Subcutaneous abdominal adipose tissue (tissue), 5 donors: Measurements from ENCODE around the gene CYP2U1.

Source experiments
- H3K27ac ChIP-seq: one replicate; pipeline ENCODE4 v1.7.0; 2013; ENCODE audit warnings: low read depth, mild to moderate bottlenecking, inconsistent platforms, low read length, moderate library complexity
- H3K27me3 ChIP-seq, 5 donors: one replicate each; pipeline ENCODE4 v1.7.0; 2013; ENCODE audit warnings: low read length in 5 of 5, inconsistent platforms in 1 of 5; ENCODE audit not compliant: control insufficient read depth in 5 of 5, insufficient read depth in 4 of 5
- H3K36me3 ChIP-seq, 5 donors: one replicate each; pipeline ENCODE4 v1.7.0; 2013; ENCODE audit warnings: low read length in 5 of 5; ENCODE audit not compliant: control insufficient read depth in 5 of 5, insufficient read depth in 5 of 5
- H3K4me1 ChIP-seq, 5 donors: one replicate each; pipeline ENCODE4 v1.7.0; 2013; ENCODE audit warnings: low read length in 5 of 5, mild to moderate bottlenecking in 3 of 5, moderate library complexity in 1 of 5; ENCODE audit not compliant: control insufficient read depth in 5 of 5, insufficient read depth in 5 of 5
- H3K4me3 ChIP-seq, 5 donors: one replicate each; pipeline ENCODE4 v1.7.0; 2013; ENCODE audit warnings: low read length in 5 of 5, low read depth in 1 of 5
- H3K9ac ChIP-seq, 5 donors: one replicate each; pipeline ENCODE4 v1.7.0; 2013; ENCODE audit warnings: low read length in 5 of 5, mild to moderate bottlenecking in 4 of 5, moderate library complexity in 3 of 5
- H3K9me3 ChIP-seq, 5 donors: one replicate each; pipeline ENCODE4 v1.7.0; 2013; ENCODE audit warnings: low read length in 5 of 5; ENCODE audit not compliant: control insufficient read depth in 5 of 5
- donor health status: healthy.
- donor health status: healthy.
- donor health status: healthy.
- donor health status: healthy.
- donor health status: healthy.

The CYP2U1 gene

DNA sequence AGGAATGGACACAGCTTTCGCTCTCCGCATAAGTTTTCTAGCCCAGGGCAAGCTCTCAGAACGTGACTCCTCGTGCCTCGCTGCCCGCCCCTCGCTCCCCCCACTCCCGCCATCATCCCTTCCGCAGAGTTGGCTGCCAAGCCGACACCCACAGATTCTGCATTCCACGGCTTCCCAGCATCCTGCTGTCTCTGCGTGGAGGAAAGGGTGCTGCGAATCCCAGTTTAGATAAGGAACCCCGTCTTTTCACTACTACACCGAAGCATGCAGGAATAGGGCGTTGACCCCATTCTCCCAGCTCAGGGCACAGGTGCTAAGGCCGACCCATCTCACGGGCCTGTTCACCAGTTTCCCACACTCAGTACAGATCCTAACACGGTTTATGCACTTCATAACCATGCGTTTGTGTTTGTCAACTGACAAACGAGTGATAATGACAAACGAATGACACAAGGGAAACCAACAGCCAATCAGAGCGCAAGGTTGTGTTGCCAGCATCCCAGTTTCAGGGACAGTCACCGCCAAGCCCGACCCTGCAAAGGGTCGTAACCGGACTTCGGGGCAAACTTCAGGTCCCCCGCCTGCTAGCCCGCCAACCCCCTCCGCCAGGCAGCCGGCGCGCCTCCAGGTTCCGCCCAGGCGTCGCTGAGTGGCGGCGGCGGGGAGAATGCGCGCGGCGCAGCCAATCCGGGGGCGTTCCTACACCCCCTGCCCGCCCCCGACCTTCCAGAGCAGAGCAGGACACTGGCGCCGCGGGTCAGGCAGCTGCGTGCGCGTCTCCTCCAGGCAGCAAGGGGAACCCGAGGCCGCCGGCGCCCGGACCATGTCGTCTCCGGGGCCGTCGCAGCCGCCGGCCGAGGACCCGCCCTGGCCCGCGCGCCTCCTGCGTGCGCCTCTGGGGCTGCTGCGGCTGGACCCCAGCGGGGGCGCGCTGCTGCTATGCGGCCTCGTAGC, at the start of gene CYP2U1:
TSS of gene CYP2U1 (plus strand) at position 729 of the 954 bp plus-strand sequence. CDS start at position 824, 95 bp downstream.
- peak within 1 kb of the TSS; percentile 69 to 99 (median 94) for H3K4me3 ChIP-seq
- H3K9me3 ChIP-seq = no peaks in the 10 kb centered on the region
- peak within 1 kb of the TSS; percentile 79 for H3K27ac ChIP-seq
- no peaks in the 10 kb centered on the region for H3K27me3 ChIP-seq
- peak within 1 kb of the TSS; percentile 61 to 81 (median 75) for H3K9ac ChIP-seq
- no peaks in the 10 kb centered on the region for H3K36me3 ChIP-seq
- peaks cover 0 to 26% (median 19%) of the 10 kb centered on the region in 5 donors for H3K4me1 ChIP-seq

DNA sequence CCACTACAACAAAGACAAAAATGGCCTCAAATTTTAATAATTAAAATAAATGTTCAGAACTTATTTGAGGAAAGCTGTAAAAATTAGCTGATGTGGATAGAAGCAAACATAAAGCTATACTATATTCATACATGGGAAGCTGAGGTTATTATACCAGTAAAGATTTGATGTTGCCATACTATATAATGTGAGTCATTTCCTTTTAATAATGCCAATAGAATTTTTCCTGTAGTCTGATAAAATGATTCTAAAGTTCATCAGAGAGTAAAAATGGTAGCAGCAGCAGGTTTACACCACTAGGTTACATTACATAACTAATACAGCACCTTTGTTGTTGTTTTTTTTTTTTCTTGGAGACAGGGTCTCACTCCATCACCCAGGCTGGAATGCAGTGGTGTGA, 45.5 kb upstream of the CYP2U1 start:
- Histone ChIP-seq H3K36me3 (no peaks in the 10 kb centered on the region), H3K4me1 (no peaks in the 10 kb centered on the region), H3K9me3 (peaks cover 0 to 8% (median 5%) of the 10 kb centered on the region in 5 donors), H3K27ac (no peak overlapping the region), H3K4me3 (no peak overlapping the region), H3K27me3 (no peaks in the 10 kb centered on the region), H3K9ac (no peak overlapping the region)

- peaks cover 0 to 8% (median 5%) of the 10 kb centered on the region in 5 donors for H3K9me3 ChIP-seq
- H3K27me3 ChIP-seq = no peaks in the 10 kb centered on the region
- H3K4me1 ChIP-seq = no peaks in the 10 kb centered on the region
- H3K4me3 ChIP-seq = no peak overlapping the region
- no peaks in the 10 kb centered on the region for H3K36me3 ChIP-seq
- no peak overlapping the region for H3K27ac ChIP-seq
- H3K9ac ChIP-seq = no peak overlapping the region
Observed at GRCh38 chr4:107888237-107888636, 43.1 kb upstream of the CYP2U1 start.

GRCh38 chr4:107890779-107891178, 40.6 kb upstream of the CYP2U1 start:
- no peak overlapping the region for H3K9ac ChIP-seq
- peaks cover 0 to 8% (median 5%) of the 10 kb centered on the region in 5 donors for H3K9me3 ChIP-seq
- H3K36me3 ChIP-seq = peaks cover 0 to 7% (median 0%) of the 10 kb centered on the region in 5 donors
- no peaks in the 10 kb centered on the region for H3K27me3 ChIP-seq
- H3K4me3 ChIP-seq = no peak overlapping the region
- no peak overlapping the region for H3K27ac ChIP-seq
- H3K4me1 ChIP-seq = no peaks in the 10 kb centered on the region

DNA sequence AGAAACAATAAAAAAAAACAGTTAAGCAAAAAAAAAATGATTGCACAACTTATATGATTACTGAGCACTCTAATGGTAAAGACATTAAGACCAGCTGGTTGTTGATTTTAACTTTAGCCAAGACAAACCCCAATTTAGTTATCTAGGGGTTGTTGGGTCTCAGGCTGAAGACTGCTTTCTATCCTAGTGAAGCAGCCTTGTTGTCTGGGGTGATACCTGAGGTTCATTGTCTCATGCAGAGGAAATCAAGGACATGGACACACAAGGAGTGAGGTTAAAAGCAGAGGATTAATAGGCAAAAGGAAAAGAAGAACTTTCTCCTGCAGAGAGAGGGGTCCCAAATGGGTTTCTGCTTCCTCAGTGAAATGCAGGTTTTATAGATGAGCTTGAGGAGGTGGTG, 40.0 kb upstream of the CYP2U1 start:
- Histone ChIP-seq H3K27me3 (no peaks in the 10 kb centered on the region), H3K9me3 (peaks cover 0 to 8% (median 5%) of the 10 kb centered on the region in 5 donors)

GRCh38 chr4:107893171-107894137, 37.9 kb upstream of the CYP2U1 start:
- no peaks in the 10 kb centered on the region for H3K4me1 ChIP-seq
- H3K27me3 ChIP-seq = no peaks in the 10 kb centered on the region
- peaks cover 0 to 7% (median 0%) of the 10 kb centered on the region in 5 donors for H3K36me3 ChIP-seq
- H3K9ac ChIP-seq = no peak overlapping the region
- H3K9me3 ChIP-seq = peaks cover 0 to 3% (median 0%) of the 10 kb centered on the region in 5 donors
- no peak overlapping the region for H3K27ac ChIP-seq
- no peak overlapping the region for H3K4me3 ChIP-seq

More for the DNA sequence above, 40.0 kb upstream of the CYP2U1 start:
- Histone ChIP-seq H3K27ac (no peak overlapping the region), H3K4me3 (no peak overlapping the region), H3K9ac (no peak overlapping the region), H3K36me3 (peaks cover 0 to 7% (median 0%) of the 10 kb centered on the region in 5 donors), H3K4me1 (no peaks in the 10 kb centered on the region)

DNA sequence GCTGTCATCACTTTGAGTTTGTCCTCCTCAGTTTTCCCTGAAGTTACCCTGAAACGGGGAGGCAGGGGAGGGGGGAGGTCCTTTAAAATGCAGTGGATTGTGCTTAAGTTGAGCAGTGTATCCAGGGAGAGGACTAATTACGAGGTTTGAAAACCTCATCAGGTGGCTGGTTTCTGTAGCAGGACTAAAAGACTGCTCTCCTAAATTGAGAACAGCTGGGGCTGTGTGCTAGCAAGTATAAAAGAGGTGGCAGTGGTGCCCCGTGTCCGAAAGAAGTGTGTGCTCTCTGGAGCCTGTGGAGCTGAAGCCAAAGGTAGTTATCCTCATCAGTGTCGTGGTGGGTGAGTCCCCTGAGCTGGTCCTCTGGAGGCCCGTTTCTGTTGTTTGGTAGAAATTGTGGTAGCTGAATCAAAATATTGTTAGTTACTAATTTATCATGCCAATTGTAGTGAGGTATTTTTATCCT, 37.2 kb upstream of the CYP2U1 start:
- Histone ChIP-seq H3K36me3 (peaks cover 0 to 7% (median 0%) of the 10 kb centered on the region in 5 donors), H3K4me1 (no peaks in the 10 kb centered on the region)

GRCh38 chr4:107896158-107896645, 35.1 kb upstream of the CYP2U1 start:
- no peaks in the 10 kb centered on the region for H3K27me3 ChIP-seq
- peaks cover 0 to 10% (median 0%) of the 10 kb centered on the region in 5 donors for H3K36me3 ChIP-seq
- H3K9ac ChIP-seq = no peak overlapping the region
- H3K4me1 ChIP-seq = no peaks in the 10 kb centered on the region
- H3K9me3 ChIP-seq = no peaks in the 10 kb centered on the region
- H3K4me3 ChIP-seq = no peak overlapping the region
- no peak overlapping the region for H3K27ac ChIP-seq

More for the DNA sequence above, 37.2 kb upstream of the CYP2U1 start:
- Histone ChIP-seq H3K4me3 (no peak overlapping the region), H3K27ac (no peak overlapping the region), H3K9ac (no peak overlapping the region), H3K9me3 (no peaks in the 10 kb centered on the region), H3K27me3 (no peaks in the 10 kb centered on the region)

DNA sequence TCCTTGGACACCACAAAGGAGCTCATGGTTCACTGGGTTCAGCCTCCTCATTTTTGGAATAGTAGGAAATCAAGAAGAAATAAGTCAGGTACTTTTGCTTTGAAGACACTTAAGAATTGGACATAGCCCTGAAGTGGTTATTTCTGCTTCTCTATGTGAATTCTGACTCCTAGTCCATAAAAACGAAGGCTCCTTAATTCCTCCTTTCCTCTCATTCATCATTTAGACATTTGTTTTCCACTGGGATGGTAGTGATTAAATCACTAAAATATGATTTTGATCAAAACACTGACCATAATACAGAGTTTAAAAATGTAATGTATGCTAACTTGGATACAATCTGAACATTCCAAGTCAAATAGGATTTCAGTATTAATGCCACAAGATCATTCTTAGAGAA, 34.7 kb upstream of the CYP2U1 start:
- H3K27ac ChIP-seq = no peak overlapping the region
- H3K4me1 ChIP-seq = no peaks in the 10 kb centered on the region
- peaks cover 0 to 10% (median 0%) of the 10 kb centered on the region in 5 donors for H3K36me3 ChIP-seq
- no peaks in the 10 kb centered on the region for H3K27me3 ChIP-seq
- H3K9ac ChIP-seq = no peak overlapping the region
- H3K4me3 ChIP-seq = no peak overlapping the region
- no peaks in the 10 kb centered on the region for H3K9me3 ChIP-seq
